ENCODE data around the gene TGM5.

DNA sequence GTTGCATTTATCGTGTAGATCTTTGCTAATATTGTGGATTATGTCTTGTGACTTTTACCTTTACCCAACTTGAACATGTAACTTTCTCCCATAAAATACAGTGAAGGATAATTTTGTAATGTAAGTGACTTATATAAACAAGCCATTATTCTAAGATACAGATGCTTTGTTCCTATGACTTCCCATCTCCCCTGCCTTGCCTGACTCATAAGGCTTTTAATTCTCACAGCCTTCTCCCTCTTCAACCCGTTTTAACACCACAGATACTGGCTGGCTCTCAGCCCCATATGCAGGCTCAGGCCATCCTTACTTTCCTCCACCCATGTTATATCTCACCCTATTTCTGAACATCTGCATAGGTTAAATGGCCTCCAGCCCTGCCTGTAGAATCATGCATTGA, 77.4 kb downstream of the TGM5 start:
- TF ChIP-seq CTCF (IDR thresholded peaks at IDR 0.05) (no peak), POLR2A (IDR thresholded peaks at IDR 0.05) (no peak), EP300 (IDR thresholded peaks at IDR 0.05) (no peak)
